Erythroblast (primary cell): ENCODE data around the gene MAL.

Source experiments
- GATA1 ChIP-seq: IDR thresholded peaks from 2 replicates; pipeline ENCODE4 v1.6.1; 2011; ENCODE audit warnings: low read depth, mild to moderate bottlenecking, control low read depth, low read length, moderate library complexity
- POLR2A ChIP-seq: IDR thresholded peaks from 2 replicates; pipeline ENCODE4 v1.6.1; 2011; ENCODE audit warnings: mild to moderate bottlenecking, low read length

- TF ChIP-seq POLR2A: no peak
- TF ChIP-seq GATA1: no peak
Observed at GRCh38 chr2:94995553-94996304, 29.8 kb upstream of the MAL start.
